Mesendoderm (in vitro differentiated cells): ENCODE data around the gene CORT.
"Not testable (repeated sequence)": the region's sequence is repeated elsewhere in the genome, so short reads cannot be mapped to it uniquely, and the experiment has no call there.

Source experiments
- DNase-seq: peaks from one replicate; pipeline ENCODE4 v3.0.0; 2013
- H2AK5ac ChIP-seq: 2 replicates; pipeline ENCODE4 v1.6.1; 2013; ENCODE audit warnings: low read length, inconsistent platforms
- H2BK120ac ChIP-seq: 2 replicates; pipeline ENCODE4 v1.6.1; 2013; ENCODE audit warnings: low read depth, mild to moderate bottlenecking, low read length, moderate library complexity, mixed read lengths
- H2BK15ac ChIP-seq: replicated peaks from 2 replicates; pipeline ENCODE4 v1.6.1; 2013; ENCODE audit warnings: low read depth, mild to moderate bottlenecking, moderate library complexity
- H2BK5ac ChIP-seq: 2 replicates; pipeline ENCODE4 v1.6.1; 2013; ENCODE audit warnings: low read length, inconsistent platforms
- H3K18ac ChIP-seq: 2 replicates; pipeline ENCODE4 v1.6.1; 2013; ENCODE audit warnings: mild to moderate bottlenecking, low read length, mixed read lengths
- H3K23ac ChIP-seq: one replicate; pipeline ENCODE4 v1.6.1; 2013; ENCODE audit warnings: low read length
- H3K27ac ChIP-seq: 2 replicates; pipeline ENCODE4 v1.5.1; 2013; ENCODE audit warnings: low read depth, mild to moderate bottlenecking, inconsistent platforms, low read length, moderate library complexity
- H3K27me3 ChIP-seq: 2 replicates; pipeline ENCODE4 v1.6.1; 2013; ENCODE audit warnings: low read length, control low read depth, mild to moderate bottlenecking, inconsistent platforms; ENCODE audit not compliant: insufficient read depth, poor library complexity
- H3K36me3 ChIP-seq: 2 replicates; pipeline ENCODE4 v1.6.1; 2013; ENCODE audit warnings: low read length, inconsistent platforms; ENCODE audit not compliant: control insufficient read depth, insufficient read depth
- H3K4ac ChIP-seq: one replicate; pipeline ENCODE4 v1.6.1; 2013; ENCODE audit warnings: low read depth, mild to moderate bottlenecking, low read length, moderate library complexity
- H3K4me1 ChIP-seq: 2 replicates; pipeline ENCODE4 v1.6.1; 2013; ENCODE audit warnings: low read depth, low read length, inconsistent platforms; ENCODE audit not compliant: control insufficient read depth
- H3K4me2 ChIP-seq: 2 replicates; pipeline ENCODE4 v1.6.1; 2013; ENCODE audit warnings: low read length
- H3K4me3 ChIP-seq: 2 replicates; pipeline ENCODE4 v1.5.1; 2013; ENCODE audit warnings: mild to moderate bottlenecking, low read length
- H3K56ac ChIP-seq: one replicate; pipeline ENCODE4 v1.6.1; 2013; ENCODE audit warnings: low read length
- H3K79me1 ChIP-seq: 2 replicates; pipeline ENCODE4 v1.6.1; 2013; ENCODE audit warnings: low read length, inconsistent platforms
- H3K79me2 ChIP-seq: 2 replicates; pipeline ENCODE4 v1.6.1; 2013; ENCODE audit warnings: mild to moderate bottlenecking, low read length; ENCODE audit not compliant: control insufficient read depth, insufficient read depth
- H3K9ac ChIP-seq: 2 replicates; pipeline ENCODE4 v1.6.1; 2013; ENCODE audit warnings: low read length, inconsistent platforms
- H4K5ac ChIP-seq: one replicate; pipeline ENCODE4 v1.6.1; 2013; ENCODE audit warnings: low read length
- H4K8ac ChIP-seq: one replicate; pipeline ENCODE4 v1.6.1; 2013; ENCODE audit warnings: low read depth, mild to moderate bottlenecking, control low read depth, low read length, moderate library complexity
- WGBS: extraction: QIAGEN DNeasy Blood & Tissue Kit; methylation state at CpG from one replicate; pipeline ENCODE4 v1.1.7; 2013; ENCODE audit warnings: low lambda C conversion rate, missing lambda C conversion rate; ENCODE audit not compliant: insufficient coverage; ENCODE audit errors: extremely low coverage; 5-methylcytosine and 5-hydroxymethylcytosine counted together

The CORT gene

GRCh38 chr1:10472220-10473144 is 22.7 kb downstream of the CORT start, which contains the start of gene DFFA:
Gene DFFA (minus strand): TSS chr1:10472529. CDS start chr1:10472458, 71 bp downstream.
- Histone ChIP-seq H2BK15ac (no peak within 1 kb of the TSS), H3K27me3 (no peaks in the 10 kb centered on the region), H4K5ac (no peak within 1 kb of the TSS), H3K56ac (peak within 1 kb of the TSS; percentile 85), H3K9ac (peak within 1 kb of the TSS; percentile 82), H4K8ac (peak within 1 kb of the TSS; percentile 84), H3K4ac (peak within 1 kb of the TSS; percentile 63), H3K18ac (peak within 1 kb of the TSS; percentile 60), H3K23ac (no peak within 1 kb of the TSS), H2BK5ac (no peak within 1 kb of the TSS), H2BK120ac (no peak within 1 kb of the TSS), H3K27ac (peak within 1 kb of the TSS; percentile 46), H3K79me2 (peaks cover 22% of the 10 kb centered on the region), H3K79me1 (peaks cover 7% of the 10 kb centered on the region), H3K4me3 (peak within 1 kb of the TSS; percentile 87), H3K4me1 (peaks cover 2% of the 10 kb centered on the region), H2AK5ac (no peak within 1 kb of the TSS), H3K4me2 (peak within 1 kb of the TSS; percentile 52), H3K36me3 (peaks cover 6% of the 10 kb centered on the region)
- peak; percentile 99 for DNase-seq
- WGBS: no CpG with 5 or more reads among the region's 59 CpGs

GRCh38 chr1:10473145-10473765 is 23.4 kb downstream of the CORT start:
- no peak overlapping the region for H3K18ac ChIP-seq
- H2AK5ac ChIP-seq: no peak overlapping the region
- H2BK5ac ChIP-seq: no peak overlapping the region
- no peak overlapping the region for H3K4me3 ChIP-seq
- H3K23ac ChIP-seq: no peak overlapping the region
- H3K56ac ChIP-seq: no peak overlapping the region
- H3K79me1 ChIP-seq: peaks cover 8% of the 10 kb centered on the region
- H3K36me3 ChIP-seq: peaks cover 1% of the 10 kb centered on the region
- no peak overlapping the region for H2BK120ac ChIP-seq
- H3K27me3 ChIP-seq: no peaks in the 10 kb centered on the region
- peaks cover 24% of the 10 kb centered on the region for H3K79me2 ChIP-seq
- no peak overlapping the region for H3K4ac ChIP-seq
- no peak overlapping the region for H4K8ac ChIP-seq
- DNase-seq: no peak
- no peak overlapping the region for H3K27ac ChIP-seq
- peaks cover 2% of the 10 kb centered on the region for H3K4me1 ChIP-seq
- no peak overlapping the region for H3K4me2 ChIP-seq
- no peak overlapping the region for H2BK15ac ChIP-seq
- H3K9ac ChIP-seq: no peak overlapping the region
- no CpG with 5 or more reads among the region's 23 CpGs for WGBS
- no peak overlapping the region for H4K5ac ChIP-seq

GRCh38 chr1:10474309-10474612 is 24.4 kb downstream of the CORT start:
- H2BK15ac ChIP-seq, H4K5ac ChIP-seq, H3K27ac ChIP-seq, DNase-seq, H3K4ac ChIP-seq, H3K4me3 ChIP-seq, H3K27me3 ChIP-seq, H2BK5ac ChIP-seq, H3K79me1 ChIP-seq, H4K8ac ChIP-seq, H3K9ac ChIP-seq, H3K36me3 ChIP-seq, H3K4me1 ChIP-seq, H3K18ac ChIP-seq, H3K23ac ChIP-seq, H2AK5ac ChIP-seq, H3K4me2 ChIP-seq: not testable (repeated sequence)
- Histone ChIP-seq H2BK120ac (peak overlapping the region; percentile 31), H3K56ac (peak overlapping the region; percentile 65), H3K79me2 (peaks cover 25% of the 10 kb centered on the region)
- no CpG with 5 or more reads among the region's 10 CpGs for WGBS

- DNase-seq: peak; percentile 96
- WGBS: no CpG with 5 or more reads among the region's 50 CpGs
- no peak within 1 kb of the TSS for H4K8ac ChIP-seq
These were observed 25.0 kb downstream of the CORT start, which contains the start of gene PEX14 for GRCh38 chr1:10474613-10475507. Gene PEX14 (plus strand): TSS chr1:10474950. CDS start chr1:10474967, 17 bp downstream.

GRCh38 chr1:10475510-10475909 is 25.7 kb downstream of the CORT start:
- Histone ChIP-seq H3K36me3 (no peaks in the 10 kb centered on the region), H3K27me3 (no peaks in the 10 kb centered on the region), H2BK5ac (no peak overlapping the region), H3K18ac (peak overlapping the region; percentile 54), H3K4me1 (peaks cover 2% of the 10 kb centered on the region), H2AK5ac (no peak overlapping the region), H4K8ac (no peak overlapping the region), H3K79me2 (peaks cover 27% of the 10 kb centered on the region), H3K56ac (peak overlapping the region; percentile 92), H3K9ac (peak overlapping the region; percentile 92), H3K4ac (no peak overlapping the region), H3K4me3 (peak overlapping the region; percentile 83), H3K4me2 (peak overlapping the region; percentile 87), H3K23ac (peak overlapping the region; percentile 33), H2BK15ac (no peak overlapping the region), H3K79me1 (peaks cover 11% of the 10 kb centered on the region), H2BK120ac (no peak overlapping the region), H3K27ac (no peak overlapping the region), H4K5ac (no peak overlapping the region)
- WGBS: no CpG with 5 or more reads among the region's 13 CpGs
- DNase-seq: no peak

More at GRCh38 chr1:10474613-10475507, 25.0 kb downstream of the CORT start, which contains the start of gene PEX14:
- peak within 1 kb of the TSS; percentile 31 for H2BK120ac ChIP-seq
- no peak within 1 kb of the TSS for H4K5ac ChIP-seq
- H2BK5ac ChIP-seq: no peak within 1 kb of the TSS
- no peaks in the 10 kb centered on the region for H3K27me3 ChIP-seq
- peak within 1 kb of the TSS; percentile 76 for H3K4ac ChIP-seq
- peaks cover 29% of the 10 kb centered on the region for H3K79me2 ChIP-seq
- H2AK5ac ChIP-seq: no peak within 1 kb of the TSS
- H3K4me3 ChIP-seq: peak within 1 kb of the TSS; percentile 83
- no peaks in the 10 kb centered on the region for H3K36me3 ChIP-seq
- no peak within 1 kb of the TSS for H3K27ac ChIP-seq
- peak within 1 kb of the TSS; percentile 54 for H3K18ac ChIP-seq
- no peak within 1 kb of the TSS for H2BK15ac ChIP-seq
- peak within 1 kb of the TSS; percentile 87 for H3K4me2 ChIP-seq
- H3K4me1 ChIP-seq: peaks cover 2% of the 10 kb centered on the region
- peak within 1 kb of the TSS; percentile 92 for H3K9ac ChIP-seq
- H3K23ac ChIP-seq: peak within 1 kb of the TSS; percentile 33
- peak within 1 kb of the TSS; percentile 92 for H3K56ac ChIP-seq
- H3K79me1 ChIP-seq: peaks cover 11% of the 10 kb centered on the region
